C4-2B (cell line): ENCODE measurements around the gene DKK3.

Source experiments
- H3K27ac ChIP-seq: fragments of 450-650 bp; 2 replicates; pipeline ENCODE4 v1.5.1; 2017
- ZFX ChIP-seq: fragments of 450-650 bp; IDR thresholded peaks from 2 replicates; pipeline ENCODE4 v1.6.1; 2017
- TF ChIP-seq, protein P1 (sequence below): fragments of 450-650 bp; conservative IDR thresholded peaks from 2 replicates; pipeline ENCODE4 v1.5.1; 2017; ENCODE audit warnings: mild to moderate bottlenecking

The DKK3 gene

DNA sequence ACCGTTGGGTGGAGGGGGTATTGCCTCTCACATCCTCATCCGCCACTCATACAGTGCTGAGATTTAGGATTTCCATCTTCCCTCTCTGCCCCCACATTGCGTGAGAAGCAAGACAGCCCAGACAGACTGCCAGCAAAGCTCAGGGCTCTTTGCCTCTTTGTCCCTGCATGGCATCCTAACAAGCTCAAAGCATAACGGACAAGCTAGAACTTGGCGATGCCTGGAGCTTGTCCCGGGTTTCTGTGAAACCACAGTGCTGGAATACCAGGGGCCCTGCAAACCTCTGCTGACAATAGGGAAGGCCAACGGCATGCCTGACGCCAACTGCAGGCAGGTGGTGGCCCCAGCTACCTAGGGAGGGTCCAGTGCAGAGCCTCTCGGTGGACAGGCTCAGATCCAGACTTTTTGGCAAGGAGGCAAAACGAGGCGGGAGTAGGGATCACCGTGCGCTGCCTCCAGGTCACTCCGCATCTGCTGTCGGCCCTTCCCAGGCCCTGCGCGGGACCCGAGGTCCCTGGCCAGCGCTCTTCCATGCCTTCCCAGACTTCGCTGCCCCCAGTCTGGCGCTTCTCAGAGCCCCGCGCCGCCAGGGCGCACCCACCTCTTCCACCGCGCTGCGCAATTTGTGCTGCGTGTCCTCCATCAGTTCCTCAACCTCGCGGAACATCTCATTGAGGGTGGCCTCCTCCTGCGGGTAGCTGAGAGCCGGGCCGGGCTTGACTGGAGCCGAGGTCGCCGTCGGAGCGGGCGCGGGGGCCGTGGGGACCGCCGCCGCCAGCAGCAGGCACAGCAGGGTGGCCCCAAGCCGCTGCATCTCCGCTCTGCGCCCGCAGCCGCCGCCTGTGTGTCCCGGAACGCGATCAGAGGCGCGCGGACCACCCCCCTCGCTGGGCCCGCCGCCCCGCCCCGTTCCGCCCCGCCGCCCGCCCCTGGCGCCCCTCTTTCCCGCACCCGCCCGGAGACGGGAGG lies at the start of gene DKK3:
DKK3 (minus strand) TSS at position 858 of the 969 bp plus-strand sequence; CDS start at position 814, 44 bp downstream.
- no peak within 1 kb of the TSS for H3K27ac ChIP-seq
- TF ChIP-seq, protein P1, sequence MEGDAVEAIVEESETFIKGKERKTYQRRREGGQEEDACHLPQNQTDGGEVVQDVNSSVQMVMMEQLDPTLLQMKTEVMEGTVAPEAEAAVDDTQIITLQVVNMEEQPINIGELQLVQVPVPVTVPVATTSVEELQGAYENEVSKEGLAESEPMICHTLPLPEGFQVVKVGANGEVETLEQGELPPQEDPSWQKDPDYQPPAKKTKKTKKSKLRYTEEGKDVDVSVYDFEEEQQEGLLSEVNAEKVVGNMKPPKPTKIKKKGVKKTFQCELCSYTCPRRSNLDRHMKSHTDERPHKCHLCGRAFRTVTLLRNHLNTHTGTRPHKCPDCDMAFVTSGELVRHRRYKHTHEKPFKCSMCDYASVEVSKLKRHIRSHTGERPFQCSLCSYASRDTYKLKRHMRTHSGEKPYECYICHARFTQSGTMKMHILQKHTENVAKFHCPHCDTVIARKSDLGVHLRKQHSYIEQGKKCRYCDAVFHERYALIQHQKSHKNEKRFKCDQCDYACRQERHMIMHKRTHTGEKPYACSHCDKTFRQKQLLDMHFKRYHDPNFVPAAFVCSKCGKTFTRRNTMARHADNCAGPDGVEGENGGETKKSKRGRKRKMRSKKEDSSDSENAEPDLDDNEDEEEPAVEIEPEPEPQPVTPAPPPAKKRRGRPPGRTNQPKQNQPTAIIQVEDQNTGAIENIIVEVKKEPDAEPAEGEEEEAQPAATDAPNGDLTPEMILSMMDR = no peak
- no peak for TF ChIP-seq ZFX

DNA sequence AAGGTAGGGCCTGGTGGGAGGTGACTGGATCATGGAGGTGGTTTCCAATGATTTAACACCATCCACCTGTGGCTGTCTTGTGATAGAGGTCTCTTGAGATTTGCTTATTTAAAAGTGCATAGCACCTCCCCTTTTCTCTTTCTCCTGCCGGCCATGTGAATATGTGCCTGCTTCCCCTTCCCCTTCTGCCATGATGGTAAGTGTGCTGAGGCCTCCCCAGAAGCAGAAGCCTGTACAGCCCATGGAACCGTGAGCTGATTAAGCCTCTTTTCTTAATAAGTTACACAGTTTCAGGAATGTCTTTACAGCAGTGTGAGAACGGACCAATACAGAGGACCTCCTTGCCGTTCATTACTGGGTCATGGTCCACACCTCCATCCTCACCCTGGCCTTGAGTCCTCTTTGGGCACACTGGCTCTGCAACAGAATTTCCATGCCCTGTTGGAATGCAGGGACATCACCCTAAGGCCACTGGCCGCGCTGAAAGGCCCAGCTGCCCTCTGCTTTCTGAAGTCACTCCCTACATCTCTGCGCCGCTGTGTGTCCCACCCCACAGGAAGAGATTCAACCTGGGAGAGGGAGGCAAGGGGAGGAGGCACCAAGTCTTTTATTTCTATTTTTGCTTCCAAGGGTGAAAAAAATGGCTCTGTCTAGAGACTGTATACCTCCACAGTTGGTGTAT lies 49.0 kb upstream of the DKK3 start:
- no peak overlapping the region for H3K27ac ChIP-seq
- TF ChIP-seq, protein P1 = no peak
- TF ChIP-seq ZFX = no peak

DNA sequence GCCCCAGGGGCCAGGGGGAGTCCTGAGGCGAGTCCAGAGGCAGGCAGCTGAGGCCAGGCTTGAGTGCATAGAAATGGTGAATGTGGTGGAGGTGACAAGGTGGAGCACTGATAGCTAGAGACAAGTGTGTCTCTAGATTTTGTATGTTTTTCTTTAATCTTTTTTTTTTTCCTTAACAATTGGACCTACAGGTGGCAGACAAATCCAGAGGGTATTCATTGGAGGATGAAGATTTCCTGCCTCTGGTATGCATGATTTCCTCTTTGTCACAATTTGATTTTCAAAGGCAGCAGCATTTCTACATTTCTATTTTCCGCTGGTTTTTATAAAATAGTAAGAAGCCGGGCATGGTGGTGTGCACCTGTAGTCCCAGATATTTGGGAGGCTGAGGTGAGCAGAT lies 47.7 kb upstream of the DKK3 start:
- no peak overlapping the region for H3K27ac ChIP-seq
- TF ChIP-seq, protein P1 = no peak
- no peak for TF ChIP-seq ZFX

DNA sequence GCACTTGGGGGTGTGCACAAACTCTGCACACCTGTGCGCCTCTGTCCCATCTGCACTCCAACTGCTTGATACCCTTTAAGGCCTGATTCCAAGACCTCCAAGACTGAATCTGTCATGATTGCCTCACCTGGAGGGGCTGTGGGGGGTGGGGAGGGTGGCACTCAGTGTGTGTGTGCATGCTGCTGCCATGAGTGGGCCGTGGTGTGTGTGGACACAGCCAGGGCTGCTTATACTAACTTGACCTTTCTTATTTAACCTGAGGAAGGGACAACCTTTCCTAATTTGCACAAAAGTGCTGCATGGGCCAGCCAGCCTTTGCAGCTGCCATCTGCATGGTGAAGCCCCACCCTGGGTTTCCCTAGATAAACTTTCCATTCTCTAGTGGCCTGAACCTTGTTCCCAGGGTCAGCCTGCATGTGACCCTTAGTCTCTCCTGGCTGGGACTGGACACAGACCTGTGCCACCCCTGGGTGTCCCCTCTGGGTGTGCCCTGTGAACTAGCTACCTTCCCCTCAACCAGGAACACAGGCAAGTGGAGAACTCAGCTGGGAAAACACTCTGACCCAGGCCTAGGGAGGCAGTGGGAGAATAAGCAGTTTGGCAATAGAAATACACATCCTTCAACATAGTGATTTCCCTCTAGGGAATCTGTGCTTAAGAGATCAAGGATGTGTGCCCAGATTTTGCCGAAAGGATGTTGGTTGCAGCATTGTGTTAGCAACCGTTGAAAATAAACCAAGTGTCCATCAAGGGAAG lies 45.4 kb upstream of the DKK3 start:
- TF ChIP-seq, protein P1 = no peak
- no peak overlapping the region for H3K27ac ChIP-seq

DNA sequence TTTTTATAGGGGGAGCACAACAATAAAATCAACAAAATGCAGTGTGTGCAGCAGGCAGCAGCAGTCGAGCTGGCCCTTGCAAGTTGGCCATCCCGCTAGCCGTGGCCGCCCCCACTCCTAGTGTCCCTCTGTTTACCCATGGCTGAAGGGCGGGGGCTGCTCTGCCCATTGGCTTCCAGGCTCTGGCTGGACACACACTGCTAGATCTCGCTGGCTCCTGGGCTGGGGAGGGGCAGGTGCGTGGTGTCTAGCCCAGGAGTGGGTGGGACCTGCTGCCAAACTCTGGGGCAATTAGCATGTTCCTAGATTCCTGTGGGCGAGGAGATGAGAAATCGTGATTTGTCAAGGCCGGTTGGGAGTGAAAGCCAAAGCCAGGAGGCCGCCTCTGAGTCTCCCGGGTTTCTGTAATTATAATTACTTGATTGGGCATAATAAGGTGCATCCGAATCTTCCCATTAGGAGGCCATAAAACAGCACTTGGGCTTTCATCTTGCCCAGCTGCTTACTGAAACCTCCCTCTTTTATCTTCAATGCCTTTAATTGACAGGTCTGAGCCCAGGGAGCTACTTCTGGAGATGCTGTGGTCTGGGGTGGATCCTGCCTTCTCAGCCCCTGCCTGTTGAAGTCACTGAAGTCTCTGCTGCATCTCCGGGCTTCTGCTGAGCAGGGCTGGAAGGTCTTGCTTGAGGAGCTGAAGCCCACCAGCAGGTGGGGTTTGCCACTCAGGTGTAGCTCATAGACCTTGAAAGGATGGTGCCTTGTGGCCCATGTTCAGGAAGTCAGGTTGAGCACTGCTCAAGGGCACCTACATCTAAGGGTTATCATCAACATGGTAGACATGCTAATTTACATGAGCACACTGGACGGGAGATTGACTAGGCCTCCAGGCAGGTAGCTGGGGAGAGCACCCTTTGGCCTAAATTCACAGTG lies 44.5 kb upstream of the DKK3 start:
- H3K27ac ChIP-seq = no peak overlapping the region
- TF ChIP-seq, protein P1 = no peak
- no peak for TF ChIP-seq ZFX

DNA sequence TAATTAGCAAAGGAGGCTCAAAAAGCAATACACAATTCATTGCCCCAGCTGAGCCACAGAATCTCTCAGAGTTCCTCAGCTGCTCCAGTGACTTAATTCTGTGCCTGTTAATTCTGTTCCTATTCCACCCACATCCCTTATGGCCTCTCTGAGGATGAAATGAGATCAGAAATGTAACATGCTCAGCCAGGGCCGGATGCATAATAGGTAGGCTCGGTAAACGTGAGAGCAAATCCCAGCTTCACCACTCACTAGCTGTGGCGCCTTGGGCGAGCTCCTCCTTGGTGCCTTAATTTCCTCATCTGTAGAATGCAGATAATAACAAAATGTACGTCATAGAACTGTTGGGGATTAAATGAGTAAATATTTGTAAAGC lies 42.8 kb upstream of the DKK3 start:
- TF ChIP-seq ZFX = no peak
- TF ChIP-seq, protein P1 = no peak
- peak overlapping the region; percentile 88 for H3K27ac ChIP-seq
